HG02840 (cell line): ENCODE measurements around the gene KLRF1.

Source experiments
- ATAC-seq: cut with Tn5 transposase; IDR thresholded peaks from one replicate; pipeline ENCODE4 v1.9.1; 2021; ENCODE audit warnings: mild to moderate bottlenecking, moderate library complexity, moderate number of reproducible peaks; ENCODE audit not compliant: unreplicated experiment, low FRiP score

Gene KLRF1

GRCh38 chr12:9806714-9807113 is 20.6 kb upstream of the KLRF1 start:
- ATAC-seq: no peak

- no peak for ATAC-seq
These were observed 18.8 kb upstream of the KLRF1 start for GRCh38 chr12:9808504-9808903.

- ATAC-seq: no peak
These were observed 17.9 kb upstream of the KLRF1 start for GRCh38 chr12:9809338-9809737.

GRCh38 chr12:9809866-9810265 is 17.4 kb upstream of the KLRF1 start:
- ATAC-seq: no peak

- ATAC-seq: no peak
These were observed 16.6 kb upstream of the KLRF1 start for GRCh38 chr12:9810671-9811070.

- no peak for ATAC-seq
These were observed 15.7 kb upstream of the KLRF1 start for GRCh38 chr12:9811621-9812020.

- peak; percentile 93 for ATAC-seq
These were observed 13.2 kb upstream of the KLRF1 start for GRCh38 chr12:9813821-9814798.

- ATAC-seq: no peak
These were observed 6.9 kb upstream of the KLRF1 start for GRCh38 chr12:9820281-9820930.

GRCh38 chr12:9829483-9829882 is 2.2 kb downstream of the KLRF1 start:
- no peak for ATAC-seq

- ATAC-seq: no peak
These were observed 2.7 kb downstream of the KLRF1 start for GRCh38 chr12:9829982-9830381.

- ATAC-seq: no peak
These were observed 4.4 kb downstream of the KLRF1 start for GRCh38 chr12:9831720-9832119.

GRCh38 chr12:9843407-9843806 is 16.1 kb downstream of the KLRF1 start:
- ATAC-seq: no peak

- ATAC-seq: no peak
These were observed 21.6 kb downstream of the KLRF1 start for GRCh38 chr12:9848899-9849298.

- ATAC-seq: no peak
These were observed 23.8 kb downstream of the KLRF1 start for GRCh38 chr12:9851050-9851449.

- no peak for ATAC-seq
These were observed 24.6 kb downstream of the KLRF1 start for GRCh38 chr12:9851927-9852326.

GRCh38 chr12:9856151-9856550 is 28.9 kb downstream of the KLRF1 start:
- no peak for ATAC-seq

- no peak for ATAC-seq
These were observed 29.6 kb downstream of the KLRF1 start for GRCh38 chr12:9856894-9857293.

GRCh38 chr12:9858135-9858534 is 30.9 kb downstream of the KLRF1 start:
- ATAC-seq: no peak

- ATAC-seq: no peak
These were observed 37.8 kb downstream of the KLRF1 start for GRCh38 chr12:9864913-9865675.

- no peak for ATAC-seq
These were observed 39.6 kb downstream of the KLRF1 start for GRCh38 chr12:9866860-9867269.

- ATAC-seq: no peak
These were observed 40.2 kb downstream of the KLRF1 start for GRCh38 chr12:9867531-9867930.
